ENCODE results near the gene NUAK2.
"Not testable (repeated sequence)": the region's sequence is repeated elsewhere in the genome, so short reads cannot be mapped to it uniquely, and the experiment has no call there.

- not testable (repeated sequence) for TF ChIP-seq CTCF, POLR2A (IDR thresholded peaks at IDR 0.05)
These were observed 23.9 kb downstream of the NUAK2 start for GRCh38 chr1:205297546-205298177.
